ENCODE results near the gene TCF7L2. TPM values are rescaled to one million over a fixed set of nuclear protein-coding genes. Genes with fewer than 3 reads are reported as not detected.

TCF7L2 gene
- total RNA-seq, 2 donors from 2014 or later, result 8.1 to 10.3 TPM

DNA sequence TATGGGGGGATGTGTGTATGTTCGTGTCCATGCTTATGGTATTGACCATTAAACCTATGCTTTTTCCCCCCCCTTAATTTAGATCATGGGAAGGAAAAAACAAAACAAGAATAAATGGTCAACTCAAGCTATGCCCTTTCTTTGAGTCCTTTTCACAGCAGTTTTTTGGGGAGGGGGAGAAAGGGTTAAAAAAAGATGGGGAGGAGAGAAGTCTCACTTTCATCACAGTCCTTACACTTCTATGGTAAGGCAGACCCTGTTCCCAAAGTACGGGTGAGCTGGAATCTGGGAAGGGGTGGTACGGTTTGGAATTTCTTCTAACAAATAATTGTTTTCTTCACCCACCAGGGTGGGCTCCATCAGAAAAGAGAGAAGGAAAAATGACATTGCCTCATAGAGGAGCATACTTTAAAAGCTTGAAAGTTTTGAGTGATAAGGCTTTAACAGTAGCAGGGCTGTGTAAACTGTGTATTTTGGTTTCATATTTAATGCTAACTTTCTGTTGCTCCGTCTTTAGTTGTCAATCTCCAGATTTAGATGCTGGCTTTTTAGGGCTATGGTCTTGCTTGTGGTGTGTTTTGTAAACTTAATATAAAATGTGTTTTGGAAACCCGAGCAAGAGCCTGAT is 180.1 kb downstream of the TCF7L2 start:
- Mint-ChIP-seq H3K9me3 (no peaks in the 10 kb centered on the region), H3K27me3 (peaks cover 26 to 51% of the 10 kb centered on the region in 2 donors), H3K36me3 (no peaks in the 10 kb centered on the region), H3K4me3 (no peak overlapping the region), H3K27ac (no peak overlapping the region), H3K4me1 (ENCODE audit: low read depth in 2 of 2) (peaks cover 0 to 5% of the 10 kb centered on the region in 2 donors)
- no peak for ATAC-seq
- no peak for DNase-seq (ENCODE audit: low spot score)

- DNase-seq (ENCODE audit: low spot score) (no peak), ATAC-seq (no peak)
- H3K9me3 Mint-ChIP-seq, result no peaks in the 10 kb centered on the region
- H3K4me1 Mint-ChIP-seq (ENCODE audit: low read depth in 2 of 2), result peaks cover 0 to 5% of the 10 kb centered on the region in 2 donors
- H3K27ac Mint-ChIP-seq, result no peak overlapping the region
- H3K4me3 Mint-ChIP-seq, result no peak overlapping the region
- no peaks in the 10 kb centered on the region for H3K36me3 Mint-ChIP-seq
- H3K27me3 Mint-ChIP-seq, result peaks cover 20 to 42% of the 10 kb centered on the region in 2 donors
These were observed 181.7 kb downstream of the TCF7L2 start for GRCh38 chr10:113131613-113132261.

- Mint-ChIP-seq H3K27ac (no peak overlapping the region), H3K27me3 (peaks cover 18 to 39% of the 10 kb centered on the region in 2 donors), H3K4me1 (ENCODE audit: low read depth in 2 of 2) (no peaks in the 10 kb centered on the region), H3K4me3 (no peak overlapping the region), H3K36me3 (no peaks in the 10 kb centered on the region), H3K9me3 (no peaks in the 10 kb centered on the region)
- ATAC-seq (no peak), DNase-seq (ENCODE audit: low spot score) (no peak)
These were observed 182.6 kb downstream of the TCF7L2 start for GRCh38 chr10:113132591-113133121.

DNA sequence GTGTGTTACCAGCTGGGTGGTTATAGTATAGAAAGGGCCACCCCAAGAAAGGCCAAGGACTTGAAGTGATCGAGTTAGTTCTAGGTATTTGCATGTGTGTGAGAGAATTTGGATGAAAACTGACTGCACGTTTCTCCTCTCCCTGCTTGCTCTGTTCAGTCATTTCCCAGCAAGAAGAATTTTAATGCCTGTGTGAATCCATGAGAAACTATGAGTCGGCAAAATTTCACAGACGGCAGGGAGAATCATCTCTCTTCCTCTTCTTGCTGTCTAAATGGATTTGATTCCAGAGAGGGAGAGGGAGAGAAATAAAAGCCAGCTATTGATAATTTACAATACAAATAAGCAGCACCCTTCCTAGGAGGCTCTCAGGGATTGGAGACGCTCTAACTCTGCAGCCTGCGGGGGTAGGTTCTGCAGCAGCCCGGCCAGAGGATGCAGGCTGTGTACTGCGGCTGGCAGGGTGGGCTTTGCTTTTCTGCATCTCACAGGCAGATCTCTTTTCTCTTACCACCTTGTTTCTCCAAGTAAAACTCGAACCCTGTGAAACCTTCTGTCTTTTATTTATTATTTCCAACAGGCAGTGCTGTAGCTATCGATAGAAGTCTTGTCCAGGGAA is 183.6 kb downstream of the TCF7L2 start:
- ATAC-seq, result no peak
- H3K4me3 Mint-ChIP-seq, result no peak overlapping the region
- H3K9me3 Mint-ChIP-seq, result no peaks in the 10 kb centered on the region
- H3K27me3 Mint-ChIP-seq, result peaks cover 14 to 31% of the 10 kb centered on the region in 2 donors
- DNase-seq (ENCODE audit: low spot score), result no peak
- H3K27ac Mint-ChIP-seq, result no peak overlapping the region
- no peaks in the 10 kb centered on the region for H3K36me3 Mint-ChIP-seq
- no peaks in the 10 kb centered on the region for H3K4me1 Mint-ChIP-seq (ENCODE audit: low read depth in 2 of 2)

GRCh38 chr10:113135025-113135424 is 185.0 kb downstream of the TCF7L2 start:
- H3K4me1 Mint-ChIP-seq (ENCODE audit: low read depth in 2 of 2), result no peaks in the 10 kb centered on the region
- no peaks in the 10 kb centered on the region for H3K36me3 Mint-ChIP-seq
- no peak overlapping the region for H3K4me3 Mint-ChIP-seq
- no peak for ATAC-seq
- no peak for DNase-seq (ENCODE audit: low spot score)
- H3K9me3 Mint-ChIP-seq, result no peaks in the 10 kb centered on the region
- no peak overlapping the region for H3K27ac Mint-ChIP-seq
- peaks cover 6 to 17% of the 10 kb centered on the region in 2 donors for H3K27me3 Mint-ChIP-seq

DNA sequence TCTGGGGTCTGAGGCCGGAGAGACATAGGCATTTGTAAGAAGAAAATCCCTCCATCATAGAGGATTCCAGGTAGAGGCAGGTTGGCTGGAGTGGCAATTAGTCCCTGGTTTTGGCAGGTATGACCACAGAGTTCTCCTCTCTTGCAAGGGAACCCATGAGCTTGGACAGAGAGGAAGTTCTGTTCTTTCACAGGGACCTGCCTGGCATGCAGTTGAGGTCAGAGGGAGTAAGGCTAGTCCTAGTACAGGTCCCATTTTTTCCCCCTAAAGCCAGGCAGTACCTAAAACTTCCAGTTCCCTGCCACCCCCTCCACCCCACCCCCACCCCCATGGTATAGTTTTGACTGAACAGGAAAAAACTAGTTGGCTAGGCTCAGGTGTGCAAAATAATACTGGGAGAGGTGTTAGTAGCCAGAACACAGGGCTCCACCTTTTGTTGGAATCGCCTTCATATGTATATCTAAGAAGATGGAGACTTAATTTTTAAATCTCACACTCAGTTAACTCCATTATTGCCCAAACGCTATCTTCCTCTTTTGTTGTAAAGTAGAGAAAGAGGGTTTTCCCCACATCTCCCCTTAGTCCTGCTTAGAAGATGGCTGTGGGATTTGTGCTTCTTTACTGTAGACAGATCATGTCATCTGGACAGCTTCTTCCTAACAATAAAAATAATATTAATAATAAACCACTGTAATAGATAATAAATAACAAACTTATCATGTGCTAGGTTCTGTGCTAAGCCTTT is 188.1 kb downstream of the TCF7L2 start:
- Mint-ChIP-seq H3K27ac (no peak overlapping the region), H3K9me3 (no peaks in the 10 kb centered on the region), H3K4me1 (ENCODE audit: low read depth in 2 of 2) (no peaks in the 10 kb centered on the region), H3K36me3 (no peaks in the 10 kb centered on the region), H3K27me3 (peaks cover 3 to 6% of the 10 kb centered on the region in 2 donors), H3K4me3 (no peak overlapping the region)
- ATAC-seq, result no peak
- no peak for DNase-seq (ENCODE audit: low spot score)

GRCh38 chr10:113138937-113139585 is 189.0 kb downstream of the TCF7L2 start:
- H3K4me1 Mint-ChIP-seq (ENCODE audit: low read depth in 2 of 2), result no peaks in the 10 kb centered on the region
- H3K27ac Mint-ChIP-seq, result no peak overlapping the region
- H3K36me3 Mint-ChIP-seq, result no peaks in the 10 kb centered on the region
- ATAC-seq (no peak), DNase-seq (ENCODE audit: low spot score) (no peak)
- H3K9me3 Mint-ChIP-seq, result no peaks in the 10 kb centered on the region
- no peak overlapping the region for H3K4me3 Mint-ChIP-seq
- H3K27me3 Mint-ChIP-seq, result peaks cover 3 to 5% of the 10 kb centered on the region in 2 donors

GRCh38 chr10:113139699-113140098 is 189.7 kb downstream of the TCF7L2 start:
- Mint-ChIP-seq H3K27me3 (peaks cover 3 to 5% of the 10 kb centered on the region in 2 donors), H3K4me1 (ENCODE audit: low read depth in 2 of 2) (no peaks in the 10 kb centered on the region), H3K27ac (no peak overlapping the region), H3K4me3 (no peak overlapping the region), H3K36me3 (no peaks in the 10 kb centered on the region), H3K9me3 (no peaks in the 10 kb centered on the region)
- DNase-seq (ENCODE audit: low spot score), result no peak
- no peak for ATAC-seq

GRCh38 chr10:113140143-113141011 is 190.3 kb downstream of the TCF7L2 start:
- DNase-seq (ENCODE audit: low spot score) (no peak), ATAC-seq (no peak)
- Mint-ChIP-seq H3K27me3 (peaks cover 3 to 5% of the 10 kb centered on the region in 2 donors), H3K4me3 (no peak overlapping the region), H3K27ac (no peak overlapping the region), H3K9me3 (no peaks in the 10 kb centered on the region), H3K36me3 (no peaks in the 10 kb centered on the region), H3K4me1 (ENCODE audit: low read depth in 2 of 2) (no peaks in the 10 kb centered on the region)

DNA sequence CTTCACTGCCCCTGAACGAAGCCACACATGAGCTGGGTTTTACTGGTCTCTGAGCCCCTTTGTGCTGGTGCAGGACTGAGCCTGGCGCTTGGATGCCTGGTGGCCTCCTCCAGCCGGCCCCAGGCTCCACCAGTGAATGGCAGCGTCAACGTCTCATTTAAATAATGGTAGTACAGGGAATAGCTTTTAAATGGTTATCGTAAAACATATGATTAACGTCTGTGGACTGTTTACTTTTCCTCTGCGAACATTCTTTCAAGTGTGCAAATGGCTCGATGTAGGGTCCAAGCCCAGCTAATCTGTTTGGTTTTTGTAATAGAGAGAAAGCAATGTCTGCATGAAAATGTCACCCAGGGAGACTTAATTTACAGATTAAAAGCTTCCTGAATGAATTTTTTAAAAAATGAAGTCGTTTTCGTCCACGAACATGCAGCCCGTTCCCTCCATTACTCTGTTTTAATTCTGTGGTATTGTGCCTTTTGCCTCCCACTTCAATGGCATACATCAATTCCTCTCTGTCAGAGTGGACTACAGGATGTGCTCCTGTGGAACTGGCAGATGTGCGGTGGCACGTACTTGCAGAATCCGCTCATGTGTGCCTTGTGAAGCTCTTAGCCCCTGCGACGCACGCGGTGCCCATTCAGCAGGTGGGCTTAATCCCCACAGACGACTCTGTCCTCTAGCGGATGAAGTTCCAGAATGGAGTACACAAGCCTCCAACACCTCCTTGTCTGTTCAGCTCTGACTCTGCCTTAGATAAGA is 192.7 kb downstream of the TCF7L2 start:
- ATAC-seq (no peak), DNase-seq (ENCODE audit: low spot score) (no peak)
- no peaks in the 10 kb centered on the region for H3K36me3 Mint-ChIP-seq
- H3K27ac Mint-ChIP-seq, result no peak overlapping the region
- no peak overlapping the region for H3K4me3 Mint-ChIP-seq
- H3K27me3 Mint-ChIP-seq, result no peaks in the 10 kb centered on the region
- no peaks in the 10 kb centered on the region for H3K4me1 Mint-ChIP-seq (ENCODE audit: low read depth in 2 of 2)
- H3K9me3 Mint-ChIP-seq, result no peaks in the 10 kb centered on the region

- no peak overlapping the region for H3K4me3 Mint-ChIP-seq
- DNase-seq (ENCODE audit: low spot score) (no peak), ATAC-seq (no peak)
- no peaks in the 10 kb centered on the region for H3K9me3 Mint-ChIP-seq
- H3K36me3 Mint-ChIP-seq, result no peaks in the 10 kb centered on the region
- no peaks in the 10 kb centered on the region for H3K27me3 Mint-ChIP-seq
- H3K4me1 Mint-ChIP-seq (ENCODE audit: low read depth in 2 of 2), result no peaks in the 10 kb centered on the region
- no peak overlapping the region for H3K27ac Mint-ChIP-seq
These were observed 194.5 kb downstream of the TCF7L2 start for GRCh38 chr10:113144576-113144975.
